GM12891 (cell line): Measurements from ENCODE around the gene MIA3.
A peak's percentile ranks its signal among the peaks of the same experiment; 100 is the strongest.

ENCODE experiments used
- DNase-seq: peaks from one replicate; pipeline ENCODE4 v3.0.0; 2011; ENCODE audit warnings: low spot score; ENCODE audit not compliant: insufficient read length
- FAIRE-seq: peaks from 2 replicates; lab custom pipeline; 2011; peaks lifted over from hg19 to GRCh38; lab: Jason Lieb, UNC
- PAX5 ChIP-seq: IDR thresholded peaks from 2 replicates; pipeline ENCODE4 v1.6.1; 2011; ENCODE audit warnings: low read length, moderate library complexity, mild to moderate bottlenecking; ENCODE audit not compliant: insufficient read depth, severe bottlenecking
- POLR2A ChIP-seq: IDR thresholded peaks from 2 replicates; pipeline ENCODE4 v1.6.1; 2011; ENCODE audit warnings: low read depth, low read length, control low read depth
- POLR2AphosphoS5 ChIP-seq: IDR thresholded peaks from 2 replicates; pipeline ENCODE4 v1.6.1; 2011; ENCODE audit warnings: low read depth, low read length, control low read depth
- POU2F2 ChIP-seq: IDR thresholded peaks from 2 replicates; pipeline ENCODE4 v1.6.1; 2011; ENCODE audit warnings: low read depth, mild to moderate bottlenecking, control low read depth, low read length, moderate library complexity
- SPI1 ChIP-seq: IDR thresholded peaks from 2 replicates; pipeline ENCODE4 v1.6.1; 2011; ENCODE audit warnings: low read depth, low read length, control low read depth
- TAF1 ChIP-seq: IDR thresholded peaks from 2 replicates; pipeline ENCODE4 v1.6.1; 2011; ENCODE audit warnings: low read depth, low read length, control low read depth

Gene MIA3

DNA sequence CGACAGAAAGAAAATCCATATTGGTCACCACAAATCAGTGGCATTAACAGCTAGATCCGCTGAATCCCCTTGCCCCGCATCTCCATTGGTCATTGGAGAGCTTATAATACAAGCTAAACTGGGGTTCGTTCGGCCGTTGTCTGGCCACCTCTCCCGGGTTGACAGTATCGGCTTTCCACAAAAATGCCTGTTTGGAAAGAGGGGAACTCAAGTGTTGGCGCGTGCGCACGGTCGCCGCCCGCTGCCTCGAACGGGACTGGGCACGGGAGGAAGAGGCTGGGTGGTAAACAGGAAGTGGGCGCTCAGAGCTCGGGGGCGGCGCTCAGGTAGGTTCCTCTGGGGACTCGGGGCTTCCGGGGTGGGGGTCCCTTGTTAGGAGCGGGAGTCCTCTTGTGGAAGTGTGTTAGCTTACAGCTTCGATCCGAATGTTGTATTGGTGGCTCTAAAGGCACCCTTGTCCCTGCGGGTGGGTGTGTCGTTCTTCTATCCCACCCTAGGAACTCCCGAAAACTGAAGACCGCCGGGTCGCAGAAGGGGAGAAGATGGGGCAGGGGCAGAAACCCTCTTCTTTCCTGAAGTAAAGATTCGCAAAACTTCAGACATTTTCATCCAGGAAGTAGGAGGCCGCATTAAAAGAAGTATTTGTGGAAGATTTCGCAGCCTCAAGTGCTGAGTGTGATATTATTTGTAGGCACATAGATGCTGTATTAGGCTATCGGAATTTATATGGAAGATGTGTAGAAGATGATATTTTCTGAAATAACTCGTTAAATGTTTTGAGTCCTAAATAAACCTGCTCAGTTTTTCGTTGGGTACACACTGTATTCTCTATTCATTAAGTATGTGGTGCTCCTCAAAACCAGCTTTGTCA lies 95.4 kb downstream of the MIA3 start:
- DNase-seq (peak; percentile 65), FAIRE-seq (peak; percentile 96)
- TF ChIP-seq PAX5 (no peak), TAF1 (peak; percentile 80), POLR2AphosphoS5 (0 out of 2 replicates have a peak, but pooled peaks have one; percentile 24), POU2F2 (no peak; the same call in 1 of the 2 replicates), SPI1 (peak; percentile 89), POLR2A (peak; percentile 36; the same call in 1 of the 2 replicates)

DNA sequence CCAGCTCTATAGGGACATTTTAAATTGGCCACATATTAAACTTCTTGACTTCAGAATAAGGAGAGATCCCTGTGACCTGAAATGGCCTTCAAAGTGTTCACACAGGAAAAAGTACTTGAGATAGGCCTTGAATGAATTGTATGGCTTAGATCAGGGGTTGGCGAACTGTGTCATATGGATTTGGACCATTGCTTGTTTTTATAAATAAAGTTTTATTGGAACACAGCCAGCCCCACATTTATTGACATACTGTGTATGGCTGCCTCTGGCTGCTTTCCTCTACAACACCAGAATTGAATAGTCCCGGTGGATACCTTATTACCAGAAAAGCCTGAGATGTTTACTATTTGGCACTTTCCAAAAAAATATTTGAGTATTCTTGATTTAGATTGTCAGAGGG lies 98.5 kb downstream of the MIA3 start:
- TF ChIP-seq TAF1 (no peak), PAX5 (no peak), POLR2AphosphoS5 (no peak), POU2F2 (no peak), POLR2A (no peak), SPI1 (no peak)
- DNase-seq (no peak), FAIRE-seq (no peak)
